GM23338 (cell line): ENCODE results near the gene EPHA4. TPM values are rescaled to one million over a fixed set of nuclear protein-coding genes. Genes with fewer than 3 reads are reported as not detected.

Source experiments
- ATAC-seq: fragments of 200-7000 bp; cut with Tn5 transposase; 3 replicates; pipeline ENCODE4 v1.9.1; 2020
- DNase-seq: peaks from one replicate; pipeline ENCODE4 v3.0.0-alpha.2; 2015; ENCODE audit warnings: low spot score
- H2AFZ ChIP-seq: fragments of 200-600 bp; sonication (generic); 2 replicates; pipeline ENCODE4 v1.8.0; 2016; ENCODE audit warnings: antibody characterized with exemption, mild to moderate bottlenecking, moderate library complexity
- H3F3A ChIP-seq: fragments of 200-600 bp; sonication (generic); replicated peaks from 2 replicates; pipeline ENCODE4 v1.8.0; 2017; ENCODE audit warnings: antibody characterized with exemption, mixed run types, low read depth
- H3K27ac ChIP-seq: fragments of 200-600 bp; sonication (generic); 2 replicates; pipeline ENCODE4 v1.6.1; 2016; ENCODE audit warnings: low read depth
- H3K27me3 ChIP-seq: fragments of 200-600 bp; sonication (generic); 2 replicates; pipeline ENCODE4 v1.8.0; 2016; ENCODE audit warnings: mild to moderate bottlenecking, mixed run types, moderate library complexity; ENCODE audit not compliant: insufficient read depth
- H3K36me3 ChIP-seq: fragments of 200-600 bp; sonication (generic); 2 replicates; pipeline ENCODE4 v1.8.0; 2016; ENCODE audit warnings: mild to moderate bottlenecking; ENCODE audit not compliant: insufficient read depth
- H3K4me1 ChIP-seq: fragments of 200-600 bp; sonication (generic); 2 replicates; pipeline ENCODE4 v1.8.0; 2016; ENCODE audit warnings: mild to moderate bottlenecking, moderate library complexity; ENCODE audit not compliant: insufficient read depth
- H3K4me2 ChIP-seq: fragments of 200-600 bp; sonication (generic); 2 replicates; pipeline ENCODE4 v1.7.1; 2017; ENCODE audit warnings: mixed run types
- H3K4me3 ChIP-seq: fragments of 200-600 bp; sonication (generic); 2 replicates; pipeline ENCODE4 v1.6.1; 2016; ENCODE audit warnings: mixed run types
- H3K79me2 ChIP-seq: fragments of 200-600 bp; sonication (generic); replicated peaks from 2 replicates; pipeline ENCODE4 v1.8.0; 2017; ENCODE audit warnings: mild to moderate bottlenecking; ENCODE audit not compliant: insufficient read depth
- H3K9me2 ChIP-seq: fragments of 200-600 bp; sonication (generic); 2 replicates; pipeline ENCODE4 v1.8.0; 2017; ENCODE audit not compliant: insufficient read depth
- H4K20me1 ChIP-seq: fragments of 200-600 bp; sonication (generic); replicated peaks from 2 replicates; pipeline ENCODE4 v1.8.0; 2017; ENCODE audit warnings: mild to moderate bottlenecking; ENCODE audit not compliant: insufficient read depth
- H3K27ac Mint-ChIP-seq: 2 replicates; pipeline ENCODE4 v1.8.0; 2020; ENCODE audit warnings: inconsistent platforms, mild to moderate bottlenecking, moderate library complexity, mixed read lengths
- H3K27me3 Mint-ChIP-seq: 3 replicates; pipeline ENCODE4 v1.8.0; 2022; ENCODE audit warnings: low read depth, mild to moderate bottlenecking, moderate library complexity, mixed read lengths, inconsistent platforms; ENCODE audit not compliant: insufficient read depth, poor library complexity
- H3K36me3 Mint-ChIP-seq: 3 replicates; pipeline ENCODE4 v1.8.0; 2021; ENCODE audit warnings: low read depth, mild to moderate bottlenecking, inconsistent platforms, moderate library complexity, mixed read lengths
- H3K4me1 Mint-ChIP-seq: 3 replicates; pipeline ENCODE4 v1.8.0; 2020; ENCODE audit warnings: mild to moderate bottlenecking, inconsistent platforms, mixed read lengths
- H3K4me3 Mint-ChIP-seq: 3 replicates; pipeline ENCODE4 v1.8.0; 2021; ENCODE audit warnings: moderate library complexity, mild to moderate bottlenecking, inconsistent platforms, mixed read lengths
- H3K9me3 Mint-ChIP-seq: 3 replicates; pipeline ENCODE4 v1.8.0; 2020; ENCODE audit warnings: moderate library complexity, mild to moderate bottlenecking, inconsistent platforms, mixed read lengths
- CREB1 ChIP-seq: fragments of 250-450 bp; sonication (Bioruptor Pico); IDR thresholded peaks from 2 replicates; pipeline ENCODE4 v1.5.0; 2020; ENCODE audit warnings: low read depth, mild to moderate bottlenecking, moderate library complexity
- EZH2 ChIP-seq: fragments of 200-600 bp; sonication (generic); IDR thresholded peaks from one replicate; pipeline ENCODE4 v1.8.0; 2017; ENCODE audit warnings: antibody characterized with exemption, mild to moderate bottlenecking, low read depth; ENCODE audit not compliant: unreplicated experiment
- EZH2phosphoT487 ChIP-seq: fragments of 200-600 bp; sonication (generic); IDR thresholded peaks from one replicate; pipeline ENCODE4 v1.8.1; 2018; ENCODE audit warnings: antibody characterized with exemption; ENCODE audit not compliant: unreplicated experiment
- JUNB ChIP-seq: IDR thresholded peaks from one replicate; pipeline ENCODE4 v1.6.1; 2016; ENCODE audit warnings: antibody characterized with exemption; ENCODE audit not compliant: unreplicated experiment
- POLR2AphosphoS5 ChIP-seq: IDR thresholded peaks from 2 replicates; pipeline ENCODE4 v1.6.1; 2016; ENCODE audit warnings: antibody characterized with exemption, low read depth
- REST ChIP-seq: IDR thresholded peaks from one replicate; pipeline ENCODE4 v1.6.1; 2018; ENCODE audit warnings: antibody characterized with exemption; ENCODE audit not compliant: unreplicated experiment
- STAT1 ChIP-seq: IDR thresholded peaks from one replicate; pipeline ENCODE4 v1.6.1; 2016; ENCODE audit warnings: antibody characterized with exemption; ENCODE audit not compliant: unreplicated experiment
- ZNF331 ChIP-seq: fragments of 250-450 bp; sonication (Bioruptor Pico); IDR thresholded peaks from 2 replicates; pipeline ENCODE4 v1.5.0; 2020; ENCODE audit warnings: low read depth, mild to moderate bottlenecking, moderate library complexity
- polyA plus RNA-seq: library from polyadenylated mRNA; unstranded; fragments of >200 nt; fragmentation: Nextera tagmentation; extraction: Ambion mirVana; gene quantifications from 2 replicates; pipeline ENCODE4 v1.2.1, GENCODE V29; 2016
- total RNA-seq: library from RNA; depleted of rRNA; stranded (reverse); fragments of >200 nt; shearing (Covaris generic); gene quantifications from 2 replicates; pipeline ENCODE4 v1.2.3, GENCODE V29; 2014
- TF ChIP-seq, protein P1 (sequence below): fragments of 250-450 bp; sonication (Bioruptor Pico); IDR thresholded peaks from 2 replicates; pipeline ENCODE4 v1.5.0; 2020; ENCODE audit warnings: mild to moderate bottlenecking, moderate library complexity
- TF ChIP-seq, protein P2 (sequence below), 2 experiments: fragments of 200-600 bp in 1 of 2; sonication (generic) in 1 of 2; conservative IDR thresholded peaks; 2 replicates each; pipeline versions ENCODE4 v1.5.1 to v1.6.1; 2016 to 2017; ENCODE audit warnings: antibody characterized with exemption in 2 of 2, low read depth in 2 of 2, mild to moderate bottlenecking in 2 of 2, moderate library complexity in 1 of 2

The EPHA4 gene
- total and polyA plus RNA-seq, 2 experiments from 2014 or later = 4.1 to 6.2 TPM

- TF ChIP-seq, protein P1, sequence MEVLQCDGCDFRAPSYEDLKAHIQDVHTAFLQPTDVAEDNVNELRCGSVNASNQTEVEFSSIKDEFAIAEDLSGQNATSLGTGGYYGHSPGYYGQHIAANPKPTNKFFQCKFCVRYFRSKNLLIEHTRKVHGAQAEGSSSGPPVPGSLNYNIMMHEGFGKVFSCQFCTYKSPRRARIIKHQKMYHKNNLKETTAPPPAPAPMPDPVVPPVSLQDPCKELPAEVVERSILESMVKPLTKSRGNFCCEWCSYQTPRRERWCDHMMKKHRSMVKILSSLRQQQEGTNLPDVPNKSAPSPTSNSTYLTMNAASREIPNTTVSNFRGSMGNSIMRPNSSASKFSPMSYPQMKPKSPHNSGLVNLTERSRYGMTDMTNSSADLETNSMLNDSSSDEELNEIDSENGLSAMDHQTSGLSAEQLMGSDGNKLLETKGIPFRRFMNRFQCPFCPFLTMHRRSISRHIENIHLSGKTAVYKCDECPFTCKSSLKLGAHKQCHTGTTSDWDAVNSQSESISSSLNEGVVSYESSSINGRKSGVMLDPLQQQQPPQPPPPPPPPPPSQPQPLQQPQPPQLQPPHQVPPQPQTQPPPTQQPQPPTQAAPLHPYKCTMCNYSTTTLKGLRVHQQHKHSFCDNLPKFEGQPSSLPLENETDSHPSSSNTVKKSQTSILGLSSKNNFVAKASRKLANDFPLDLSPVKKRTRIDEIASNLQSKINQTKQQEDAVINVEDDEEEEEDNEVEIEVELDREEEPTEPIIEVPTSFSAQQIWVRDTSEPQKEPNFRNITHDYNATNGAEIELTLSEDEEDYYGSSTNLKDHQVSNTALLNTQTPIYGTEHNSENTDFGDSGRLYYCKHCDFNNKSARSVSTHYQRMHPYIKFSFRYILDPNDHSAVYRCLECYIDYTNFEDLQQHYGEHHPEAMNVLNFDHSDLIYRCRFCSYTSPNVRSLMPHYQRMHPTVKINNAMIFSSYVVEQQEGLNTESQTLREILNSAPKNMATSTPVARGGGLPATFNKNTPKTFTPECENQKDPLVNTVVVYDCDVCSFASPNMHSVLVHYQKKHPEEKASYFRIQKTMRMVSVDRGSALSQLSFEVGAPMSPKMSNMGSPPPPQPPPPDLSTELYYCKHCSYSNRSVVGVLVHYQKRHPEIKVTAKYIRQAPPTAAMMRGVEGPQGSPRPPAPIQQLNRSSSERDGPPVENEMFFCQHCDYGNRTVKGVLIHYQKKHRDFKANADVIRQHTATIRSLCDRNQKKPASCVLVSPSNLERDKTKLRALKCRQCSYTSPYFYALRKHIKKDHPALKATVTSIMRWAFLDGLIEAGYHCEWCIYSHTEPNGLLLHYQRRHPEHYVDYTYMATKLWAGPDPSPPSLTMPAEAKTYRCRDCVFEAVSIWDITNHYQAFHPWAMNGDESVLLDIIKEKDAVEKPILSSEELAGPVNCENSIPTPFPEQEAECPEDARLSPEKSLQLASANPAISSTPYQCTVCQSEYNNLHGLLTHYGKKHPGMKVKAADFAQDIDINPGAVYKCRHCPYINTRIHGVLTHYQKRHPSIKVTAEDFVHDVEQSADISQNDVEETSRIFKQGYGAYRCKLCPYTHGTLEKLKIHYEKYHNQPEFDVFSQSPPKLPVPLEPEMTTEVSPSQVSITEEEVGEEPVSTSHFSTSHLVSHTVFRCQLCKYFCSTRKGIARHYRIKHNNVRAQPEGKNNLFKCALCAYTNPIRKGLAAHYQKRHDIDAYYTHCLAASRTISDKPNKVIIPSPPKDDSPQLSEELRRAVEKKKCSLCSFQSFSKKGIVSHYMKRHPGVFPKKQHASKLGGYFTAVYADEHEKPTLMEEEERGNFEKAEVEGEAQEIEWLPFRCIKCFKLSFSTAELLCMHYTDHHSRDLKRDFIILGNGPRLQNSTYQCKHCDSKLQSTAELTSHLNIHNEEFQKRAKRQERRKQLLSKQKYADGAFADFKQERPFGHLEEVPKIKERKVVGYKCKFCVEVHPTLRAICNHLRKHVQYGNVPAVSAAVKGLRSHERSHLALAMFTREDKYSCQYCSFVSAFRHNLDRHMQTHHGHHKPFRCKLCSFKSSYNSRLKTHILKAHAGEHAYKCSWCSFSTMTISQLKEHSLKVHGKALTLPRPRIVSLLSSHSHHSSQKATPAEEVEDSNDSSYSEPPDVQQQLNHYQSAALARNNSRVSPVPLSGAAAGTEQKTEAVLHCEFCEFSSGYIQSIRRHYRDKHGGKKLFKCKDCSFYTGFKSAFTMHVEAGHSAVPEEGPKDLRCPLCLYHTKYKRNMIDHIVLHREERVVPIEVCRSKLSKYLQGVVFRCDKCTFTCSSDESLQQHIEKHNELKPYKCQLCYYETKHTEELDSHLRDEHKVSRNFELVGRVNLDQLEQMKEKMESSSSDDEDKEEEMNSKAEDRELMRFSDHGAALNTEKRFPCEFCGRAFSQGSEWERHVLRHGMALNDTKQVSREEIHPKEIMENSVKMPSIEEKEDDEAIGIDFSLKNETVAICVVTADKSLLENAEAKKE (CRISPR knock-in tag) = no peak
Observed at GRCh38 chr2:221506469-221506868, 65.6 kb downstream of the EPHA4 start (continued).

DNA sequence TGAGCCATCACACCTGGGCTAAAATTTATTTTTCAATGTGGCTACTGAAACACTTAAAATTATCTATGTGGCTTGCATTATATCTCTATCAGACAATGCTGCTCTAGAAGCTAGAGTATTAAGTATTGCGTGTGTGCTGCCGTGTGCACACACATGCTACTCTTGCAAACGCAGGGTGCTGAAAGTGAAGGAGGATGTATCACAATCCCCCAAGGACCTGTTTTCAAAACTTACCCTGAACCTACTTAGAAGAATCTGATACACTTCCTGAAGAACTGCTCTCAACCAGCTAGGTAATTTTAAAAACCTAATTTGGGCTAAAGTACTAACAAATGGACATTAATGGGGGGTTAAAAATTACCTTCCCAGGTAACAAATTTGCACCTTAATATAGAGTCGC lies 66.5 kb downstream of the EPHA4 start:
- Mint-ChIP-seq H3K9me3 (no peaks in the 10 kb centered on the region), H3K4me3 (no peak overlapping the region), H3K27me3 (no peaks in the 10 kb centered on the region), H3K36me3 (no peaks in the 10 kb centered on the region), H3K4me1 (peaks cover 9% of the 10 kb centered on the region), H3K27ac (no peak overlapping the region)
- Histone ChIP-seq H3K79me2 (no peaks in the 10 kb centered on the region), H4K20me1 (peaks cover 2% of the 10 kb centered on the region; the same call in 1 of the 2 replicates), H2AFZ (no peak overlapping the region), H3K27ac (no peak overlapping the region), H3F3A (no peaks in the 10 kb centered on the region), H3K4me3 (no peak overlapping the region), H3K4me2 (no peak overlapping the region), H3K36me3 (no peaks in the 10 kb centered on the region), H3K27me3 (no peaks in the 10 kb centered on the region), H3K4me1 (0 out of 2 replicates have a peak, but pooled peaks cover 8% of the 10 kb centered on the region), H3K9me2 (no peaks in the 10 kb centered on the region)
- ATAC-seq (no peak), DNase-seq (no peak)
- TF ChIP-seq STAT1 (no peak), JUNB (no peak), POLR2AphosphoS5 (no peak), ZNF331 (CRISPR knock-in tag) (no peak), EZH2phosphoT487 (no peak), EZH2 (no peak), REST (no peak), CREB1 (no peak)
- TF ChIP-seq, protein P2, sequence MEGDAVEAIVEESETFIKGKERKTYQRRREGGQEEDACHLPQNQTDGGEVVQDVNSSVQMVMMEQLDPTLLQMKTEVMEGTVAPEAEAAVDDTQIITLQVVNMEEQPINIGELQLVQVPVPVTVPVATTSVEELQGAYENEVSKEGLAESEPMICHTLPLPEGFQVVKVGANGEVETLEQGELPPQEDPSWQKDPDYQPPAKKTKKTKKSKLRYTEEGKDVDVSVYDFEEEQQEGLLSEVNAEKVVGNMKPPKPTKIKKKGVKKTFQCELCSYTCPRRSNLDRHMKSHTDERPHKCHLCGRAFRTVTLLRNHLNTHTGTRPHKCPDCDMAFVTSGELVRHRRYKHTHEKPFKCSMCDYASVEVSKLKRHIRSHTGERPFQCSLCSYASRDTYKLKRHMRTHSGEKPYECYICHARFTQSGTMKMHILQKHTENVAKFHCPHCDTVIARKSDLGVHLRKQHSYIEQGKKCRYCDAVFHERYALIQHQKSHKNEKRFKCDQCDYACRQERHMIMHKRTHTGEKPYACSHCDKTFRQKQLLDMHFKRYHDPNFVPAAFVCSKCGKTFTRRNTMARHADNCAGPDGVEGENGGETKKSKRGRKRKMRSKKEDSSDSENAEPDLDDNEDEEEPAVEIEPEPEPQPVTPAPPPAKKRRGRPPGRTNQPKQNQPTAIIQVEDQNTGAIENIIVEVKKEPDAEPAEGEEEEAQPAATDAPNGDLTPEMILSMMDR (conservative IDR thresholded peaks at IDR 0.05; ENCODE audit: low read depth in 2 of 2) = no peak
